IMR-90 (cell line): ENCODE measurements around the gene CCNO. TPM values are rescaled to one million over a fixed set of nuclear protein-coding genes. Genes with fewer than 3 reads are reported as not detected.

Source experiments
- ATAC-seq: fragments of 200-7000 bp; cut with Tn5 transposase; 2 replicates; pipeline ENCODE4 v1.9.1; 2020; ENCODE audit warnings: low read depth, mild to moderate bottlenecking, moderate library complexity
- BruUV-seq: library from RNA; stranded (reverse); fragments of 400-500 nt; replicated peaks from 2 replicates; lab custom pipeline; 2021; lab: Mats Ljungman, UMichigan
- CTCF ChIA-PET: fragments of 300-600 bp; formaldehyde crosslinking; extraction: SDS; loops from one replicate; lab custom pipeline; 2021; ENCODE audit warnings: antibody characterized with exemption; lab: Yijun Ruan, JAX
- POLR2A ChIA-PET: fragments of 300-600 bp; sonication (Branson Sonifier 250); formaldehyde crosslinking; loops from one replicate; lab custom pipeline; 2022; ENCODE audit warnings: antibody characterized with exemption; ENCODE audit not compliant: unreplicated experiment; lab: Charles Lee
- DNase-seq: peaks from one replicate; pipeline ENCODE4 v3.0.0; 2013
- H2AFZ ChIP-seq: replicated peaks from 2 replicates; pipeline ENCODE3; 2013; ENCODE audit warnings: low read length, mild to moderate bottlenecking; ENCODE audit not compliant: poor library complexity
- H2AK5ac ChIP-seq: 2 replicates; pipeline ENCODE4 v1.6.1; 2013; ENCODE audit warnings: low read depth, low read length, inconsistent platforms
- H2AK9ac ChIP-seq: replicated peaks from 2 replicates; pipeline ENCODE3; 2013; ENCODE audit warnings: mild to moderate bottlenecking, low read depth, low read length, moderate library complexity; ENCODE audit not compliant: poor library complexity
- H2BK120ac ChIP-seq: 2 replicates; pipeline ENCODE4 v1.6.1; 2013; ENCODE audit warnings: low read depth, low read length, inconsistent platforms
- H2BK15ac ChIP-seq: 3 replicates; pipeline ENCODE4 v1.6.1; 2013; ENCODE audit warnings: low read depth, low read length, inconsistent platforms
- H2BK20ac ChIP-seq: 2 replicates; pipeline ENCODE4 v1.6.1; 2013; ENCODE audit warnings: low read depth, mild to moderate bottlenecking, inconsistent platforms, low read length, moderate library complexity
- H2BK5ac ChIP-seq: 2 replicates; pipeline ENCODE4 v1.6.1; 2013; ENCODE audit warnings: mild to moderate bottlenecking, low read depth, low read length, inconsistent platforms; ENCODE audit not compliant: poor library complexity, severe bottlenecking
- H3K14ac ChIP-seq: replicated peaks from 2 replicates; pipeline ENCODE4 v1.6.1; 2013; ENCODE audit warnings: low read depth, low read length, inconsistent platforms
- H3K18ac ChIP-seq: 2 replicates; pipeline ENCODE4 v1.6.1; 2013; ENCODE audit warnings: low read depth, low read length, control low read depth
- H3K23ac ChIP-seq: 2 replicates; pipeline ENCODE4 v1.6.1; 2013; ENCODE audit warnings: low read depth, low read length, inconsistent platforms
- H3K27ac ChIP-seq: 2 replicates; pipeline ENCODE4 v1.5.1; 2013; ENCODE audit warnings: mild to moderate bottlenecking, control low read depth, low read length; ENCODE audit not compliant: insufficient read depth
- H3K27me3 ChIP-seq: 2 replicates; pipeline ENCODE4 v1.6.1; 2013; ENCODE audit warnings: low read length; ENCODE audit not compliant: control insufficient read depth, insufficient read depth
- H3K36me3 ChIP-seq: 2 replicates; pipeline ENCODE4 v1.6.1; 2013; ENCODE audit warnings: low read length, mixed read lengths; ENCODE audit not compliant: control insufficient read depth, insufficient read depth
- H3K4ac ChIP-seq: 2 replicates; pipeline ENCODE4 v1.6.1; 2013; ENCODE audit warnings: low read depth, low read length, inconsistent platforms
- H3K4me1 ChIP-seq: 2 replicates; pipeline ENCODE4 v1.6.1; 2013; ENCODE audit warnings: low read length, mixed read lengths; ENCODE audit not compliant: control insufficient read depth, insufficient read depth
- H3K4me2 ChIP-seq: 2 replicates; pipeline ENCODE4 v1.6.1; 2013; ENCODE audit warnings: low read depth, mild to moderate bottlenecking, control low read depth, low read length, moderate library complexity
- H3K4me3 ChIP-seq: 2 replicates; pipeline ENCODE4 v1.5.1; 2013; ENCODE audit warnings: low read depth, mild to moderate bottlenecking, control low read depth, low read length, moderate library complexity; ENCODE audit not compliant: insufficient read depth
- H3K56ac ChIP-seq: 2 replicates; pipeline ENCODE4 v1.6.1; 2013; ENCODE audit warnings: low read length, inconsistent platforms; ENCODE audit not compliant: insufficient read depth; ENCODE audit errors: extremely low read depth
- H3K79me1 ChIP-seq, 2 experiments: 2 replicates each; pipeline ENCODE4 v1.6.1; 2013; ENCODE audit warnings: low read length in 2 of 2, inconsistent platforms in 1 of 2, low read depth in 1 of 2
- H3K9ac ChIP-seq: 2 replicates; pipeline ENCODE4 v1.6.1; 2013; ENCODE audit warnings: low read depth, low read length, control low read depth
- H3K9me1 ChIP-seq: 2 replicates; pipeline ENCODE4 v1.6.1; 2013; ENCODE audit warnings: low read length, inconsistent platforms; ENCODE audit not compliant: insufficient read depth
- H3K9me3 ChIP-seq: 2 replicates; pipeline ENCODE4 v1.6.1; 2013; ENCODE audit warnings: low read length; ENCODE audit not compliant: control insufficient read depth, insufficient read depth
- H4K20me1 ChIP-seq: 2 replicates; pipeline ENCODE4 v1.6.1; 2013; ENCODE audit warnings: low read length, inconsistent platforms; ENCODE audit not compliant: insufficient read depth
- H4K5ac ChIP-seq: 2 replicates; pipeline ENCODE4 v1.6.1; 2013; ENCODE audit warnings: mild to moderate bottlenecking, low read depth, low read length, control low read depth
- H4K8ac ChIP-seq, 2 experiments: 2 replicates each; pipeline ENCODE4 v1.6.1; 2013; ENCODE audit warnings: low read depth in 2 of 2, low read length in 2 of 2, control low read depth in 1 of 2, inconsistent platforms in 1 of 2
- H4K91ac ChIP-seq: 2 replicates; pipeline ENCODE4 v1.6.1; 2013; ENCODE audit warnings: low read depth, low read length, inconsistent platforms; ENCODE audit not compliant: insufficient read depth
- BHLHE40 ChIP-seq: fragments of 150-350 bp; IDR thresholded peaks from 2 replicates; pipeline ENCODE4 v1.6.1; 2016; ENCODE audit warnings: mild to moderate bottlenecking, low read depth, low read length
- CEBPB ChIP-seq: IDR thresholded peaks from 2 replicates; pipeline ENCODE4 v1.6.1; 2012; ENCODE audit warnings: low read depth, low read length, improper control_type of control experiment
- CHD1 ChIP-seq: IDR thresholded peaks from 2 replicates; pipeline ENCODE4 v1.6.1; 2012; ENCODE audit warnings: low read depth, low read length, improper control_type of control experiment
- CTCF ChIP-seq: conservative IDR thresholded peaks from 2 replicates; pipeline ENCODE4 v1.5.1; 2012; ENCODE audit warnings: mild to moderate bottlenecking, low read depth, low read length, improper control_type of control experiment
- ELK1 ChIP-seq: fragments of 150-350 bp; IDR thresholded peaks from 2 replicates; pipeline ENCODE4 v1.6.1; 2016; ENCODE audit warnings: low read depth, mild to moderate bottlenecking, low read length, moderate library complexity, borderline replicate concordance
- FOS ChIP-seq: fragments of 150-350 bp; IDR thresholded peaks from 2 replicates; pipeline ENCODE4 v1.6.1; 2016; ENCODE audit warnings: low read depth, low read length
- MAFK ChIP-seq: IDR thresholded peaks from 2 replicates; pipeline ENCODE4 v1.6.1; 2012; ENCODE audit warnings: low read depth, low read length, improper control_type of control experiment
- MAZ ChIP-seq: IDR thresholded peaks from 2 replicates; pipeline ENCODE4 v1.6.1; 2012; ENCODE audit warnings: low read depth, mild to moderate bottlenecking, low read length, improper control_type of control experiment, moderate library complexity, borderline replicate concordance
- MXI1 ChIP-seq: IDR thresholded peaks from 2 replicates; pipeline ENCODE4 v1.6.1; 2012; ENCODE audit warnings: low read depth, mild to moderate bottlenecking, low read length, moderate library complexity, borderline replicate concordance
- NFE2L2 ChIP-seq: fragments of 150-350 bp; IDR thresholded peaks from 2 replicates; pipeline ENCODE4 v1.6.1; 2016; ENCODE audit warnings: low read depth, mild to moderate bottlenecking, low read length
- POLR2A ChIP-seq: IDR thresholded peaks from 2 replicates; pipeline ENCODE4 v1.6.1; 2012; ENCODE audit warnings: mild to moderate bottlenecking, low read depth, low read length
- RAD21 ChIP-seq: IDR thresholded peaks from 2 replicates; pipeline ENCODE4 v1.6.1; 2012; ENCODE audit warnings: low read length, improper control_type of control experiment
- RCOR1 ChIP-seq: IDR thresholded peaks from 2 replicates; pipeline ENCODE4 v1.6.1; 2012; ENCODE audit warnings: mild to moderate bottlenecking, low read length, improper control_type of control experiment; ENCODE audit not compliant: insufficient replicate concordance
- RFX5 ChIP-seq: IDR thresholded peaks from 2 replicates; pipeline ENCODE4 v1.8.0; 2012; ENCODE audit warnings: low read depth, mild to moderate bottlenecking, low read length, moderate library complexity
- SMC3 ChIP-seq: fragments of 150-350 bp; IDR thresholded peaks from 2 replicates; pipeline ENCODE4 v1.6.1; 2016; ENCODE audit warnings: low read depth, mild to moderate bottlenecking, antibody characterized with exemption, low read length, moderate library complexity
- WGBS, 2 experiments: methylation state at CpG; one replicate each; pipeline versions ENCODE4 v1.1.5 to v1.1.7; 2013; ENCODE audit warnings: missing lambda C conversion rate in 2 of 2; ENCODE audit not compliant: insufficient read length in 1 of 2; ENCODE audit errors: extremely low coverage in 2 of 2; 5-methylcytosine and 5-hydroxymethylcytosine counted together
- dilution Hi-C: fragments of 300-500 bp; cut with HindIII; formaldehyde crosslinking; loops from one replicate; pipeline ENCODE4 v1.14.3; 2018; ENCODE audit warnings: low sequenced_read_pairs; ENCODE audit not compliant: unreplicated experiment
- in situ Hi-C: fragments of 300-500 bp; cut with MboI; formaldehyde crosslinking; loops from 3 replicates; pipeline ENCODE4 v1.14.3; 2019; ENCODE audit warnings: low sequenced_read_pairs, inconsistent platforms, mixed read lengths
- intact Hi-C: fragments of 100-400 bp; cut with micrococcal nuclease; formaldehyde crosslinking; loops from 2 replicates; pipeline ENCODE4 v1.10.0; 2022
- polyA plus RNA-seq, 3 experiments: library from polyadenylated mRNA; depleted of rRNA; stranded (reverse); fragments of >200 nt; gene quantifications; 2 replicates each; pipeline ENCODE4 v1.2.3, GENCODE V29; 2012; ENCODE audit warnings: low replicate concordance in 1 of 3
- total RNA-seq: library from RNA; depleted of rRNA; stranded (reverse); fragments of >200 nt; gene quantifications from 2 replicates; pipeline ENCODE4 v1.2.3, GENCODE V29; 2012
- TF ChIP-seq, protein P1 (sequence below): fragments of 150-350 bp; IDR thresholded peaks from 2 replicates; pipeline ENCODE4 v1.6.1; 2017; ENCODE audit warnings: mild to moderate bottlenecking, antibody characterized with exemption, low read length, low read depth

The CCNO gene
- total and polyA plus RNA-seq, 2 of the 4 experiments (the other 2 are of a cell fraction), result 0.09 TPM; not detected in 1

- no CpG with 5 or more reads among the region's 4 CpGs for WGBS, 2 experiments
- H3K18ac ChIP-seq, result no peak overlapping the region
- H3K79me1 ChIP-seq, result no peaks in the 10 kb centered on the region
- H4K8ac ChIP-seq, result no peak overlapping the region
- no peaks in the 10 kb centered on the region for H4K20me1 ChIP-seq
- dilution Hi-C loops, result no loop called here
- no peak overlapping the region for H4K91ac ChIP-seq
- no peaks in the 10 kb centered on the region for H3K9me1 ChIP-seq
- H2BK15ac ChIP-seq, result no peak overlapping the region
- CTCF ChIA-PET, result interaction anchor here (0.6 kb wide), 1 partner anchor 113 kb away, joined by 3 read pairs; no protein-coding TSS in a partner anchor
- TF ChIP-seq CEBPB (no peak), MAZ (no peak), CHD1 (no peak), ELK1 (no peak), MAFK (no peak), RAD21 (no peak), POLR2A (no peak), BHLHE40 (no peak), CTCF (no peak), RFX5 (no peak), FOS (no peak), NFE2L2 (no peak), MXI1 (no peak), RCOR1 (no peak), SMC3 (no peak)
- TF ChIP-seq, protein P1, sequence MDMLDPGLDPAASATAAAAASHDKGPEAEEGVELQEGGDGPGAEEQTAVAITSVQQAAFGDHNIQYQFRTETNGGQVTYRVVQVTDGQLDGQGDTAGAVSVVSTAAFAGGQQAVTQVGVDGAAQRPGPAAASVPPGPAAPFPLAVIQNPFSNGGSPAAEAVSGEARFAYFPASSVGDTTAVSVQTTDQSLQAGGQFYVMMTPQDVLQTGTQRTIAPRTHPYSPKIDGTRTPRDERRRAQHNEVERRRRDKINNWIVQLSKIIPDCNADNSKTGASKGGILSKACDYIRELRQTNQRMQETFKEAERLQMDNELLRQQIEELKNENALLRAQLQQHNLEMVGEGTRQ, result no peak
- no peak overlapping the region for H2BK5ac ChIP-seq
- DNase-seq, result no peak
- H2BK120ac ChIP-seq, result no peak overlapping the region
- in situ Hi-C loops, result no loop called here
- H3K9ac ChIP-seq, result no peak overlapping the region
- no peak overlapping the region for H2AK5ac ChIP-seq
- no peak overlapping the region for H2AFZ ChIP-seq
- peaks cover 20% of the 10 kb centered on the region for H3K36me3 ChIP-seq
- intact Hi-C loops, result loop anchor here (5.0 kb wide), 2 partner anchors 37 to 83 kb away; partner anchors contain the start of gene CDC20B
- H2AK9ac ChIP-seq, result no peak overlapping the region
- no peaks in the 10 kb centered on the region for H3K4me1 ChIP-seq
- no peaks in the 10 kb centered on the region for H3K27me3 ChIP-seq
- no peak overlapping the region for H3K23ac ChIP-seq
- H3K4ac ChIP-seq, result no peak overlapping the region
- no peak overlapping the region for H3K56ac ChIP-seq
- POLR2A ChIA-PET, result no interaction called here
- no TSS peak for BruUV-seq
- no peak for ATAC-seq
- no peaks in the 10 kb centered on the region for H3K9me3 ChIP-seq
- H4K5ac ChIP-seq, result no peak overlapping the region
- H3K27ac ChIP-seq, result no peak overlapping the region
- H3K14ac ChIP-seq, result no peak overlapping the region
- no peak overlapping the region for H3K4me3 ChIP-seq
- H3K4me2 ChIP-seq, result no peak overlapping the region
- no peak overlapping the region for H2BK20ac ChIP-seq
These were observed 21.4 kb upstream of the CCNO start for GRCh38 chr5:55254802-55255201.
